ENCODE data around the gene SUDS3. TPM values are rescaled to one million over a fixed set of nuclear protein-coding genes. Genes with fewer than 3 reads are reported as not detected.
"Not testable (repeated sequence)": the region's sequence is repeated elsewhere in the genome, so short reads cannot be mapped to it uniquely, and the experiment has no call there.

SUDS3 gene
- polyA plus RNA-seq, 3 donors = 8.2 to 15.6 (median 9.1) TPM

DNA sequence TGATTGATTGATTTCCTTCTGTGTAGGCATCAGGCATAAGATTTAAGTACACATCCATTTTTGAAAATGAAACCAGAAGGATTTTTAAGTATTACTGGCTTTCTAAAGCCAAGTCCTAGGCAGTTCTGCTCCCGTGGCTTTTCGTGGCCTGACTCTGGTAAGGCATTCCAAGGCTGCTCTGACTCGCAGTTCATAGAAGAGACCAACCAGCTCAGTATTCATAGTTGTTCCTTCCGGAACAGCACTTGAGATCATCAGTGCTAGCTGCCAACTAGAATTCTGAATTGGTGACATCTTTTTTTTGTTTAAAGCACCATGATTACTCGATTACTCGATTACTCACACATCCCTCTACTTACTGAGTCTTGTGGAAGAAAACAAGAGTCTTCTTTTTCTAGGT is 25.9 kb downstream of the SUDS3 start:
- peaks cover 80 to 89% of the 10 kb centered on the region in 2 donors for H3K36me3 Mint-ChIP-seq
- DNase-seq = no peak
- Histone ChIP-seq H3K27me3 (ENCODE audit: control insufficient read depth in 2 of 2, insufficient read depth in 2 of 2, low read length in 2 of 2) (no peaks in the 10 kb centered on the region), H3K9me3 (replicated peaks in 1 of 2; ENCODE audit: control insufficient read depth in 1 of 2, insufficient read depth in 1 of 2, low read length in 2 of 2) (no peaks in the 10 kb centered on the region), H4K20me1 (ENCODE audit: insufficient read depth, low read length) (no peaks in the 10 kb centered on the region), H2AFZ (ENCODE audit: insufficient read depth, low read depth, low read length, poor library complexity, severe bottlenecking) (no peak overlapping the region), H3K27ac (ENCODE audit: low read depth in 1 of 2, low read length in 2 of 2) (no peak overlapping the region), H3K4me3 (replicated peaks in 1 of 3; ENCODE audit: low read depth in 2 of 3, low read length in 3 of 3) (no peak overlapping the region), H3K4me2 (replicated peaks; ENCODE audit: extremely low read depth, low read length, poor library complexity, severe bottlenecking) (no peak overlapping the region), H3K9ac (ENCODE audit: insufficient read depth, low read length, poor library complexity, severe bottlenecking) (no peak overlapping the region), H3K4me1 (ENCODE audit: control insufficient read depth in 1 of 2, insufficient read depth in 2 of 2, low read length in 2 of 2) (no peaks in the 10 kb centered on the region), H3K79me2 (ENCODE audit: insufficient read depth, low read length) (no peaks in the 10 kb centered on the region), H3K36me3 (replicated peaks in 1 of 2; ENCODE audit: control insufficient read depth in 1 of 2, insufficient read depth in 2 of 2, low read length in 2 of 2) (peaks cover 73 to 99% of the 10 kb centered on the region in 2 donors)
- TF ChIP-seq, protein P1, sequence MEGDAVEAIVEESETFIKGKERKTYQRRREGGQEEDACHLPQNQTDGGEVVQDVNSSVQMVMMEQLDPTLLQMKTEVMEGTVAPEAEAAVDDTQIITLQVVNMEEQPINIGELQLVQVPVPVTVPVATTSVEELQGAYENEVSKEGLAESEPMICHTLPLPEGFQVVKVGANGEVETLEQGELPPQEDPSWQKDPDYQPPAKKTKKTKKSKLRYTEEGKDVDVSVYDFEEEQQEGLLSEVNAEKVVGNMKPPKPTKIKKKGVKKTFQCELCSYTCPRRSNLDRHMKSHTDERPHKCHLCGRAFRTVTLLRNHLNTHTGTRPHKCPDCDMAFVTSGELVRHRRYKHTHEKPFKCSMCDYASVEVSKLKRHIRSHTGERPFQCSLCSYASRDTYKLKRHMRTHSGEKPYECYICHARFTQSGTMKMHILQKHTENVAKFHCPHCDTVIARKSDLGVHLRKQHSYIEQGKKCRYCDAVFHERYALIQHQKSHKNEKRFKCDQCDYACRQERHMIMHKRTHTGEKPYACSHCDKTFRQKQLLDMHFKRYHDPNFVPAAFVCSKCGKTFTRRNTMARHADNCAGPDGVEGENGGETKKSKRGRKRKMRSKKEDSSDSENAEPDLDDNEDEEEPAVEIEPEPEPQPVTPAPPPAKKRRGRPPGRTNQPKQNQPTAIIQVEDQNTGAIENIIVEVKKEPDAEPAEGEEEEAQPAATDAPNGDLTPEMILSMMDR (IDR thresholded peaks at IDR 0.05) = no peak
- no peaks in the 10 kb centered on the region for H3K9me3 Mint-ChIP-seq
- WGBS (ENCODE audit: insufficient coverage) = 95% methylated on average over 2 of the region's 6 CpGs
- H3K27ac Mint-ChIP-seq = peak overlapping the region in 1 of 7 donors; percentile 80
- intact Hi-C loops (cut with micrococcal nuclease) = no loop called here
- H3K27me3 Mint-ChIP-seq (ENCODE audit: low read depth in 3 of 3) = no peaks in the 10 kb centered on the region
- H3K4me1 Mint-ChIP-seq = peaks cover 5% of the 10 kb centered on the region
- H3K4me3 Mint-ChIP-seq = no peak overlapping the region

DNA sequence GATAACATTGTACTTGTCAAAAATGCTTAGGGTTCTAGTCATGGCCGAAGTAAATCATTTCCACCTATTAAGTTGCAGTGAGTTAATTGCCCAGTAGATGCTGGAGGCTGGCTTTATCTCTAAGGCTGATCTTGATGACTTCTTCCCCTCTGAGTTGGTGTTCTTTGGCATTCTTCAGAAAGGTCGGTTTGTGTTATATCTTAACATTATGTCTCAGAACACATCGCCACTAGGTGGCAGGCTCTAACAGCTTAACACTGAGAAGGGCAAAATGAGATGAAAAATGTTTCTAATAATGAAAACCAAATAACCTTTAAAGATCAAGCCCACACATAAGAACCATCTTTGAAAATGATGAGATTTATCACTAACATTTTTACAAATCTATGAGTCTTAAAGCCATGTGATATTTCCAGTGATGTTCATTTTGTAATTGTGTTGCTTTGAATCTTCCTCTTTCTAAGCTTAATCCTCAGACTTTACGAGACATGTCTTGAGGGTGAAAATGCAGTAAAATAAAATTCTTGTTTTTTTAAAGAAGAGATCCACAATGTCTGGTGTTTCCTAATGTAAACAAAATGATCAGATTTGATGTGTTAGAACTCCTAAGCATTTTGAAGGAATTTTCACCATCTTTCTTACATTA is 28.6 kb downstream of the SUDS3 start:
- no peaks in the 10 kb centered on the region for H3K4me1 ChIP-seq (ENCODE audit: control insufficient read depth in 1 of 2, insufficient read depth in 2 of 2, low read length in 2 of 2)
- H3K9me3 Mint-ChIP-seq = no peaks in the 10 kb centered on the region
- no peak overlapping the region for H3K4me3 ChIP-seq (replicated peaks in 1 of 3; ENCODE audit: low read depth in 2 of 3, low read length in 3 of 3)
- no peaks in the 10 kb centered on the region for H3K79me2 ChIP-seq (ENCODE audit: insufficient read depth, low read length)
- intact Hi-C loops (cut with micrococcal nuclease) = no loop called here
- peaks cover 0 to 2% (median 0%) of the 10 kb centered on the region in 3 donors for H3K27me3 Mint-ChIP-seq (ENCODE audit: low read depth in 3 of 3)
- H3K27ac ChIP-seq (ENCODE audit: low read depth in 1 of 2, low read length in 2 of 2) = no peak overlapping the region
- H3K4me1 Mint-ChIP-seq = no peaks in the 10 kb centered on the region
- peaks cover 72 to 85% of the 10 kb centered on the region in 2 donors for H3K36me3 Mint-ChIP-seq
- no peaks in the 10 kb centered on the region for H4K20me1 ChIP-seq (ENCODE audit: insufficient read depth, low read length)
- 80% methylated on average over 1 of the region's 4 CpGs for WGBS (ENCODE audit: insufficient coverage)
- TF ChIP-seq, protein P1 (IDR thresholded peaks at IDR 0.05) = peak; percentile 87
- no peak overlapping the region for H3K27ac Mint-ChIP-seq
- H3K27me3 ChIP-seq (ENCODE audit: control insufficient read depth in 2 of 2, insufficient read depth in 2 of 2, low read length in 2 of 2) = no peaks in the 10 kb centered on the region
- H3K36me3 ChIP-seq (replicated peaks in 1 of 2; ENCODE audit: control insufficient read depth in 1 of 2, insufficient read depth in 2 of 2, low read length in 2 of 2) = peaks cover 68 to 95% of the 10 kb centered on the region in 2 donors
- peak in 2 of 3 donors; percentile 13 to 25 for DNase-seq
- H3K9me3 ChIP-seq (replicated peaks in 1 of 2; ENCODE audit: control insufficient read depth in 1 of 2, insufficient read depth in 1 of 2, low read length in 2 of 2) = no peaks in the 10 kb centered on the region
- H3K4me3 Mint-ChIP-seq = no peak overlapping the region
- no peak overlapping the region for H3K9ac ChIP-seq (ENCODE audit: insufficient read depth, low read length, poor library complexity, severe bottlenecking)
- H3K4me2 ChIP-seq (replicated peaks; ENCODE audit: extremely low read depth, low read length, poor library complexity, severe bottlenecking) = no peak overlapping the region
- no peak overlapping the region for H2AFZ ChIP-seq (ENCODE audit: insufficient read depth, low read depth, low read length, poor library complexity, severe bottlenecking)

DNA sequence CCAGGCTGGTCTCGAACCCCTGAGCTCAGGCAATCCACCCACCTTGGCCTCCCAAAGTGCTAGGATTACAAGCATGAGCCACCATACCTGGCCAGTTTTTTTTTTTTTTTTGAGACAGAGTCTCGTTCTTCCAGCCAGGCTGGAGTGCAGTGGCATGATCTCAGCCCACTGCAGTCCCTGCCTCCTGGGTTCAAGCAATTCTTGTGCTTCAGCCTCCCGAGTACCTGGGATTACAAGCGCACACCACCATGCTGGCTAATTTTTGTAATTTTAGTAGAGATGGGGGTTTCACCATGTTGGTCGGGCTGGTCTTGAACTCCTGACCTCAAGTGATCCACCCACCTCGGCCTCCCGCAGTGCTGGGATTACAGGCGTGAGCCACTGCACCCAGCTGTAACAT is 31.9 kb downstream of the SUDS3 start:
- H3K4me3 Mint-ChIP-seq; H3K27me3 ChIP-seq (ENCODE audit: control insufficient read depth in 2 of 2, insufficient read depth in 2 of 2, low read length in 2 of 2); H3K27me3 Mint-ChIP-seq (ENCODE audit: low read depth in 3 of 3); H2AFZ ChIP-seq (ENCODE audit: insufficient read depth, low read depth, low read length, poor library complexity, severe bottlenecking); DNase-seq; H3K79me2 ChIP-seq (ENCODE audit: insufficient read depth, low read length); H4K20me1 ChIP-seq (ENCODE audit: insufficient read depth, low read length); H3K9ac ChIP-seq (ENCODE audit: insufficient read depth, low read length, poor library complexity, severe bottlenecking); H3K4me1 ChIP-seq (ENCODE audit: control insufficient read depth in 1 of 2, insufficient read depth in 2 of 2, low read length in 2 of 2); H3K4me3 ChIP-seq (replicated peaks in 1 of 3; ENCODE audit: low read depth in 2 of 3, low read length in 3 of 3); H3K4me1 Mint-ChIP-seq; H3K27ac Mint-ChIP-seq; intact Hi-C loops (cut with micrococcal nuclease); H3K4me2 ChIP-seq (replicated peaks; ENCODE audit: extremely low read depth, low read length, poor library complexity, severe bottlenecking); H3K9me3 ChIP-seq (replicated peaks in 1 of 2; ENCODE audit: control insufficient read depth in 1 of 2, insufficient read depth in 1 of 2, low read length in 2 of 2); H3K27ac ChIP-seq (ENCODE audit: low read depth in 1 of 2, low read length in 2 of 2); H3K9me3 Mint-ChIP-seq: not testable (repeated sequence)
- H3K36me3 Mint-ChIP-seq = peaks cover 66 to 82% of the 10 kb centered on the region in 2 donors
- WGBS (ENCODE audit: insufficient coverage) = 100% methylated on average over 3 of the region's 8 CpGs
- H3K36me3 ChIP-seq (replicated peaks in 1 of 2; ENCODE audit: control insufficient read depth in 1 of 2, insufficient read depth in 2 of 2, low read length in 2 of 2) = peaks cover 63 to 91% of the 10 kb centered on the region in 2 donors

All from CD14-positive monocyte (primary cell).